Stimulated activated CD8-positive, alpha-beta memory T cell treated with anti-CD3 and anti-CD28 coated beads, Interleukin-15, amount 100 ng/mL, for 48 hours (primary cell): ENCODE data around the gene CLEC4E.
A peak's percentile ranks its signal among the peaks of the same experiment; 100 is the strongest.
"Not testable (repeated sequence)": the region's sequence is repeated elsewhere in the genome, so short reads cannot be mapped to it uniquely, and the experiment has no call there.

Source experiments
- DNase-seq, 2 donors: peaks; one replicate each; pipeline ENCODE4 v3.0.0-alpha.2; 2020; ENCODE audit warnings: low read depth in 2 of 2

CLEC4E gene

GRCh38 chr12:8537820-8538219 lies 2.9 kb downstream of the CLEC4E start:
- not testable (repeated sequence) for DNase-seq

GRCh38 chr12:8532045-8532444 lies 8.7 kb downstream of the CLEC4E start:
- no peak for DNase-seq

- DNase-seq = no peak
Measured at GRCh38 chr12:8527250-8528130, 13.2 kb downstream of the CLEC4E start.

GRCh38 chr12:8519171-8519570 lies 21.5 kb downstream of the CLEC4E start:
- DNase-seq = no peak

- no peak for DNase-seq
Measured at GRCh38 chr12:8517971-8518370, 22.7 kb downstream of the CLEC4E start.

GRCh38 chr12:8513256-8513655 lies 27.4 kb downstream of the CLEC4E start, which contains the start of gene CLEC4D:
TSS of gene CLEC4D (plus strand) at chr12:8513503. CDS start at chr12:8513733, 230 bp downstream.
- DNase-seq = no peak

- no peak for DNase-seq
Measured at GRCh38 chr12:8508910-8509841, 31.5 kb downstream of the CLEC4E start.

GRCh38 chr12:8508223-8508622 lies 32.5 kb downstream of the CLEC4E start:
- no peak for DNase-seq

- no peak for DNase-seq
Measured at GRCh38 chr12:8507596-8507995, 33.1 kb downstream of the CLEC4E start.

- DNase-seq = no peak
Measured at GRCh38 chr12:8504351-8504750, 36.4 kb downstream of the CLEC4E start.

- DNase-seq = no peak
Measured at GRCh38 chr12:8501720-8502119, 39.0 kb downstream of the CLEC4E start.

- DNase-seq = no peak
Measured at GRCh38 chr12:8499616-8500015, 41.1 kb downstream of the CLEC4E start.

GRCh38 chr12:8496074-8496473 lies 44.6 kb downstream of the CLEC4E start:
- not testable (repeated sequence) for DNase-seq

- DNase-seq = not testable (repeated sequence)
Measured at GRCh38 chr12:8495671-8496070, 45.0 kb downstream of the CLEC4E start.

- peak; percentile 34 to 42 for DNase-seq
Measured at GRCh38 chr12:8493084-8493483, 47.6 kb downstream of the CLEC4E start.

GRCh38 chr12:8491646-8492530 lies 48.8 kb downstream of the CLEC4E start:
- DNase-seq = no peak
